SK-N-SH treated with all-trans-retinoic acid at 6 μM for 48 hours (cell line): ENCODE results near the gene DNAJB2.

Source experiments
- OSR1 ChIP-seq: fragments of 250-450 bp; sonication (Bioruptor Pico); IDR thresholded peaks from 2 replicates; pipeline ENCODE4 v1.8.0; 2022; ENCODE audit warnings: moderate library complexity, mild to moderate bottlenecking, inconsistent platforms
- TF ChIP-seq, protein P1 (sequence below): fragments of 250-450 bp; sonication (Bioruptor Pico); IDR thresholded peaks from 2 replicates; pipeline ENCODE4 v1.5.1; 2021; ENCODE audit warnings: mild to moderate bottlenecking, moderate library complexity
- TF ChIP-seq, protein P2 (sequence below): fragments of 250-450 bp; sonication (Bioruptor Pico); IDR thresholded peaks from 2 replicates; pipeline ENCODE4 v1.5.1; 2020; ENCODE audit warnings: low read depth, mild to moderate bottlenecking, moderate library complexity

DNA sequence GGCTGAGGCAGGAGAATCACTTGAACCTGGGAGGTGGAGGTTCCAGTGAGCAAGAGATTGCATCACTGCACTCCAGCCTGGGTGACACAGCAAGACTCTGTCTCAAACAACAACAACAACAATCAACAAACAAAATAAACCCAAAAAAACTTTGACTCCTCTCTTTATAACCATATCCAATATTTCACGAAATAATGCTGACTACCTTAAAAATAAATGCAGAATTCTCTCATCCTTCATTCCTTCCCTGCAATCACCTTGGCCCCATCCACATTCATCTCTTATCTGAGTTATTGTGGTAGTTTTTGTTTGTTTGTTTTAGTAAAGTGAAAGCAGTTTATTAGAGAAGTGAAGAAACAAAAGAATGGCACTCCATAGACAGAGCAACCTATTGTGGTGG is 26.9 kb downstream of the DNAJB2 start:
- TF ChIP-seq, protein P1, sequence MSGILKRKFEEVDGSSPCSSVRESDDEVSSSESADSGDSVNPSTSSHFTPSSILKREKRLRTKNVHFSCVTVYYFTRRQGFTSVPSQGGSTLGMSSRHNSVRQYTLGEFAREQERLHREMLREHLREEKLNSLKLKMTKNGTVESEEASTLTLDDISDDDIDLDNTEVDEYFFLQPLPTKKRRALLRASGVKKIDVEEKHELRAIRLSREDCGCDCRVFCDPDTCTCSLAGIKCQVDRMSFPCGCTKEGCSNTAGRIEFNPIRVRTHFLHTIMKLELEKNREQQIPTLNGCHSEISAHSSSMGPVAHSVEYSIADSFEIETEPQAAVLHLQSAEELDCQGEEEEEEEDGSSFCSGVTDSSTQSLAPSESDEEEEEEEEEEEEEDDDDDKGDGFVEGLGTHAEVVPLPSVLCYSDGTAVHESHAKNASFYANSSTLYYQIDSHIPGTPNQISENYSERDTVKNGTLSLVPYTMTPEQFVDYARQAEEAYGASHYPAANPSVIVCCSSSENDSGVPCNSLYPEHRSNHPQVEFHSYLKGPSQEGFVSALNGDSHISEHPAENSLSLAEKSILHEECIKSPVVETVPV (CRISPR knock-in tag): no peak
- TF ChIP-seq OSR1 (CRISPR knock-in tag): no peak
- TF ChIP-seq, protein P2, sequence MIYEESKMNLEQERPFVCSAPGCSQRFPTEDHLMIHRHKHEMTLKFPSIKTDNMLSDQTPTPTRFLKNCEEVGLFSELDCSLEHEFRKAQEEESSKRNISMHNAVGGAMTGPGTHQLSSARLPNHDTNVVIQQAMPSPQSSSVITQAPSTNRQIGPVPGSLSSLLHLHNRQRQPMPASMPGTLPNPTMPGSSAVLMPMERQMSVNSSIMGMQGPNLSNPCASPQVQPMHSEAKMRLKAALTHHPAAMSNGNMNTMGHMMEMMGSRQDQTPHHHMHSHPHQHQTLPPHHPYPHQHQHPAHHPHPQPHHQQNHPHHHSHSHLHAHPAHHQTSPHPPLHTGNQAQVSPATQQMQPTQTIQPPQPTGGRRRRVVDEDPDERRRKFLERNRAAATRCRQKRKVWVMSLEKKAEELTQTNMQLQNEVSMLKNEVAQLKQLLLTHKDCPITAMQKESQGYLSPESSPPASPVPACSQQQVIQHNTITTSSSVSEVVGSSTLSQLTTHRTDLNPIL: no peak
